Measurements from ENCODE around the gene ETS2. TPM values are rescaled to one million over a fixed set of nuclear protein-coding genes. Genes with fewer than 3 reads are reported as not detected.

ETS2 gene
- total and polyA plus RNA-seq, 12 donors = 15.1 to 66.8 (median 44.6) TPM

DNA sequence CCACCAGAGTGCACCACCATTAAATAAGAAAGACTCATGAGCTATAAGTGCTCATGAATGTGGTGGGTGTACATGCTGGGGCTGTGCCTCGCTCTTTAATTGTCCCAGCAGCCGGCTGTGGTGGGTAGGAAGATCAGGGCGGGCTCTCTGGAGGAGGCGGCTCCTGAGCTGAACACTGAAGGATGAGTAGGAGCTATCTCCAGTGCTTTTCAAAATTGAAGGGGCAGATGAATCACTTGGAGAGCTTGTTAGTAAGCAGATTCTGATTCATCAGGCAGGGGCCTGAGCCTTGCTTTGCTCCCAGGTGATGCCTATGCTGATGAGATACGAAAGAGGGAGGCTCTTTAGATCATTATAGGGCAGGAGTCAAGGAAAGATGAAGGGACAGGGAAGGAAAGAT is 54.1 kb downstream of the ETS2 start:
- no peaks in the 10 kb centered on the region for H3K4me1 ChIP-seq (replicated peaks in 1 of 2)
- intact Hi-C loops (cut with DNase I) = no loop called here
- DNase-seq = no peak
- no peak overlapping the region for H3K27ac ChIP-seq
- 69 to 95% (median 80%) methylated on average over 5 of the region's 5 CpGs for WGBS, 4 donors
- no peaks in the 10 kb centered on the region for H3K9me3 ChIP-seq (replicated peaks in 1 of 3)
- TF ChIP-seq, protein P1, sequence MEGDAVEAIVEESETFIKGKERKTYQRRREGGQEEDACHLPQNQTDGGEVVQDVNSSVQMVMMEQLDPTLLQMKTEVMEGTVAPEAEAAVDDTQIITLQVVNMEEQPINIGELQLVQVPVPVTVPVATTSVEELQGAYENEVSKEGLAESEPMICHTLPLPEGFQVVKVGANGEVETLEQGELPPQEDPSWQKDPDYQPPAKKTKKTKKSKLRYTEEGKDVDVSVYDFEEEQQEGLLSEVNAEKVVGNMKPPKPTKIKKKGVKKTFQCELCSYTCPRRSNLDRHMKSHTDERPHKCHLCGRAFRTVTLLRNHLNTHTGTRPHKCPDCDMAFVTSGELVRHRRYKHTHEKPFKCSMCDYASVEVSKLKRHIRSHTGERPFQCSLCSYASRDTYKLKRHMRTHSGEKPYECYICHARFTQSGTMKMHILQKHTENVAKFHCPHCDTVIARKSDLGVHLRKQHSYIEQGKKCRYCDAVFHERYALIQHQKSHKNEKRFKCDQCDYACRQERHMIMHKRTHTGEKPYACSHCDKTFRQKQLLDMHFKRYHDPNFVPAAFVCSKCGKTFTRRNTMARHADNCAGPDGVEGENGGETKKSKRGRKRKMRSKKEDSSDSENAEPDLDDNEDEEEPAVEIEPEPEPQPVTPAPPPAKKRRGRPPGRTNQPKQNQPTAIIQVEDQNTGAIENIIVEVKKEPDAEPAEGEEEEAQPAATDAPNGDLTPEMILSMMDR (IDR thresholded peaks at IDR 0.05) = no peak
- no peak for TF ChIP-seq POLR2A (IDR thresholded peaks at IDR 0.05)
- H3K4me3 ChIP-seq = no peak overlapping the region
- H3K36me3 ChIP-seq (replicated peaks in 1 of 2) = no peaks in the 10 kb centered on the region
- H3K27me3 ChIP-seq = no peaks in the 10 kb centered on the region

DNA sequence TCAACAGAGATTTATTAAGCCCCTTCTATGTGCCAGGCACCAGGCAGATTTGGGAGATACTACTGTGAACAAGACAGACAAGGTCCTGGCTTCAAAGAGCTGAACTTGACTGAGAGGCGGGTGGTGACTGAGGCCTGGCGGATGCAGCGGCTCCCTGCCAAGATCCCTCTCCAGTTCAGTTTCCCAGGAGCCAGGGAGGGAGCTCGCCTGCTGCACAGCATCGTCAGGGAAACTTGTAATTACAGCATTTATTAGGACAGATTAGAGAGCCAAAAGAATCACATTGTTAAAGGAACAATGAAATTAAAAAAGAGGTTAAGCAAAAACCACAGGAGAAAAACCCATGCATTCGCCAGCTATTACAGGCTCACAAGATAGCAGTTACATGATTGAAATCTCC is 55.3 kb downstream of the ETS2 start:
- Histone ChIP-seq H3K4me3 (no peak overlapping the region), H3K4me1 (replicated peaks in 1 of 2) (no peaks in the 10 kb centered on the region), H3K27ac (no peak overlapping the region), H3K9me3 (replicated peaks in 1 of 3) (no peaks in the 10 kb centered on the region), H3K27me3 (no peaks in the 10 kb centered on the region), H3K36me3 (replicated peaks in 1 of 2) (no peaks in the 10 kb centered on the region)
- intact Hi-C loops (cut with DNase I) = no loop called here
- DNase-seq = peak in 1 of 7 donors; percentile 65
- TF ChIP-seq POLR2A (IDR thresholded peaks at IDR 0.05) = no peak
- WGBS, 4 donors = 68 to 69% (median 68%) methylated on average over 6 of the region's 6 CpGs

DNA sequence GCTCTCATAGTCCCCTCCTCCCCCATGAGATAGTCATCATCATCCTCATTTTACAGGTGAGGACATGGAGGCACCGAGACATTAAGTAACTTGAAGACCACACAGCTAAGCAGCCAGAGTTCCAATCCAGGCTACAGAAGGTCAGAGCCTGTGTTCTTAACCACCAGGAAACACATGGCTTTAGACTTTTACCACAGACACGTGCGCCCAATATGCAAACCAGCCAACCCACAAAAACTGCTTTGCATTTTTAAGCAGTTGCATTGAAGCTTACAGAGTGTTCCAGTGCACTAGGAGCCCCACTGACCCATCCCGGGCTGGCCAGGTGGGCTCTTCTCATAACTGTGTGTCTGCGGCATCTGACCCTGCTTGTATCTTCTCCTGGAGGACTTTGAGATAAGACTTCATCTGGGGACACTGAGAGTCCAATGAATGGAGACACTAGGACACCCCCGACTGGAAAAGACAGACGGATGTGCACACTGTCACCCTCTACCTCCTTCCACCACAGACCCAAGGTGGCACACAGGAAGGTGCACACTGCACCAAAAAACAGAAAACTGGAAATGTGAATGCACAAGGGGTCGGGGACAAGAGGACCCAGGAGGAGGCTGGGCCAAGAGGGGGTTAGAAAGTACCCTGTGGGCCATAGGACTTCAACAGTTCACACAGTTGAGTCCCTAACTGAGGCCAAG is 56.4 kb downstream of the ETS2 start:
- Histone ChIP-seq H3K9me3 (replicated peaks in 1 of 3) (no peaks in the 10 kb centered on the region), H3K4me3 (no peak overlapping the region), H3K27me3 (no peaks in the 10 kb centered on the region), H3K27ac (no peak overlapping the region), H3K36me3 (replicated peaks in 1 of 2) (no peaks in the 10 kb centered on the region), H3K4me1 (replicated peaks in 1 of 2) (no peaks in the 10 kb centered on the region)
- no peak for DNase-seq
- intact Hi-C loops (cut with DNase I) = no loop called here
- 73 to 93% (median 79%) methylated on average over 7 to 8 of the region's 8 CpGs for WGBS, 4 donors
- TF ChIP-seq POLR2A (IDR thresholded peaks at IDR 0.05) = no peak
- TF ChIP-seq, protein P1 (IDR thresholded peaks at IDR 0.05) = no peak

DNA sequence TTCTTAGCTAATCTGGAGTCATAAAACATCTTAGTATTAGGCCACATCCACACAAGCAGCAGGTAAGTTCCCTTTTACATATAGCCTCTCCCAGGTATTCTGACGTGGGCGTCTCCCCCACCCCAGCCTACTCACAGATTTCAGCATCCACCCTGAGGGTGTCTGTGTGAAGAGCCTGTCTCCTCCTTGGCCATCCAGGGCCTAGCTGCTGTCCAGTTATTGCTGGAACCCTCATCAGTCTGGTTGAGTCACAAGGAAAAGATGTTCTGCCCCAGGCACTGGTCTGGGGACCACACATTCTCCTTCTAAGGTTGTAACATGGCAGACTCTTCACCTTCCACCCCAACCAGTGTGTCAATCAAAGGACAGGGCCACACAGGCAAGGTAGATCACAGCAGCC is 57.6 kb downstream of the ETS2 start:
- WGBS, 4 donors = 89 to 99% (median 94%) methylated on average over 2 of the region's 2 CpGs
- TF ChIP-seq POLR2A (IDR thresholded peaks at IDR 0.05) = no peak
- TF ChIP-seq, protein P1 (IDR thresholded peaks at IDR 0.05) = no peak
- intact Hi-C loops (cut with DNase I) = no loop called here
- no peak for DNase-seq
- Histone ChIP-seq H3K27ac (no peak overlapping the region), H3K4me3 (no peak overlapping the region), H3K36me3 (replicated peaks in 1 of 2) (no peaks in the 10 kb centered on the region), H3K27me3 (no peaks in the 10 kb centered on the region), H3K9me3 (replicated peaks in 1 of 3) (no peaks in the 10 kb centered on the region), H3K4me1 (replicated peaks in 1 of 2) (no peaks in the 10 kb centered on the region)

DNA sequence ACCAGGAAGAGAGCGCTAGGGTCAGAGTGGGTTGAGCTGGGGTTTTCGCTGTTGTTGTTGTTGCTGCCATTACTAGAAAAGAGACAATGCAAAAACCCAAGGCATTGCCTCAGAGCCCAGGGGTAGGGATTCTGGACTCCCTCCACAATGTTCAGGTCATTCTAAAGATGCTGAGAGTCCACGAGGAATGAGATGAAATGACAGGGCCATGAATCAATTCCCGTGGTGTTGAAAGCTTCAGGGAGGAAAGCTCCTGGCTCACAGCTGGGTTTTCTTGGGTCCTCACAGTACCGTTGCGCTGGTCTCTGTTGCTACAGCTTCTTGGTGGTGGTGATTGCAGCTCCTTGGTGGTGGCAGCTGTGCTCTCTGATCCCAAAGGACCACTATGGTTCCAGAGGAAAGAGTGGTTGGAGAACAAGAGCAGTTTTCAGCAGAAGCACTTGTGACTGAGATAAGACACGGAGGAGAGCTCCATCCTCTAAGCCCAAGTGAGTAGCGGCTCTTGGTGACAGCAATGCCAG is 58.2 kb downstream of the ETS2 start:
- 81 to 97% (median 89%) methylated on average over 6 to 8 of the region's 8 CpGs for WGBS, 4 donors
- no peak overlapping the region for H3K27ac ChIP-seq
- H3K9me3 ChIP-seq (replicated peaks in 1 of 3) = no peaks in the 10 kb centered on the region
- no peak for TF ChIP-seq POLR2A (IDR thresholded peaks at IDR 0.05)
- TF ChIP-seq, protein P1 (IDR thresholded peaks at IDR 0.05) = no peak
- DNase-seq = no peak
- H3K27me3 ChIP-seq = no peaks in the 10 kb centered on the region
- intact Hi-C loops (cut with DNase I) = no loop called here
- H3K36me3 ChIP-seq (replicated peaks in 1 of 2) = no peaks in the 10 kb centered on the region
- no peaks in the 10 kb centered on the region for H3K4me1 ChIP-seq (replicated peaks in 1 of 2)
- H3K4me3 ChIP-seq = no peak overlapping the region
